DOHH2 (cell line): ENCODE results near the gene ATP9B.

ENCODE experiments used
- H3F3A ChIP-seq: fragments of 200-600 bp; sonication (generic), shearing (Covaris generic); 2 replicates; pipeline ENCODE4 v1.6.0; 2016; ENCODE audit warnings: antibody characterized with exemption, mild to moderate bottlenecking; ENCODE audit not compliant: control insufficient read depth, insufficient read depth
- H3K27ac ChIP-seq: fragments of 200-600 bp; sonication (generic); 2 replicates; pipeline ENCODE4 v1.5.1; 2014; ENCODE audit warnings: low read depth, mild to moderate bottlenecking, low read length, moderate library complexity
- H3K27me3 ChIP-seq: fragments of 200-600 bp; sonication (generic); 2 replicates; pipeline ENCODE4 v1.6.1; 2014; ENCODE audit warnings: mild to moderate bottlenecking, low read length, mixed read lengths; ENCODE audit not compliant: control insufficient read depth
- H3K36me3 ChIP-seq: fragments of 200-600 bp; sonication (generic); 2 replicates; pipeline ENCODE4 v1.6.1; 2014; ENCODE audit warnings: mild to moderate bottlenecking, low read length, moderate library complexity, mixed read lengths; ENCODE audit not compliant: control insufficient read depth
- H3K4me1 ChIP-seq: fragments of 200-600 bp; sonication (generic); 2 replicates; pipeline ENCODE4 v1.6.1; 2014; ENCODE audit warnings: mild to moderate bottlenecking, low read length, mixed read lengths; ENCODE audit not compliant: control insufficient read depth
- H3K4me2 ChIP-seq: fragments of 200-600 bp; sonication (generic); 2 replicates; pipeline ENCODE4 v1.6.0; 2014; ENCODE audit warnings: mild to moderate bottlenecking, low read length, moderate library complexity
- H3K4me3 ChIP-seq: fragments of 200-600 bp; sonication (generic); 2 replicates; pipeline ENCODE4 v1.5.1; 2014; ENCODE audit warnings: mild to moderate bottlenecking, low read length, mixed read lengths
- H3K79me2 ChIP-seq: fragments of 200-600 bp; sonication (generic); 2 replicates; pipeline ENCODE4 v1.6.1; 2014; ENCODE audit warnings: mild to moderate bottlenecking, low read length, mixed read lengths; ENCODE audit not compliant: control insufficient read depth
- H3K9me2 ChIP-seq: fragments of 200-600 bp; sonication (generic); replicated peaks from 2 replicates; pipeline ENCODE4 v1.6.1; 2014; ENCODE audit warnings: mild to moderate bottlenecking, low read length, mixed read lengths; ENCODE audit not compliant: control insufficient read depth
- H3K9me3 ChIP-seq: fragments of 200-600 bp; sonication (generic); 2 replicates; pipeline ENCODE4 v1.6.1; 2014; ENCODE audit warnings: antibody characterized with exemption, low read length, mixed read lengths; ENCODE audit not compliant: control insufficient read depth, insufficient read depth
- H4K20me1 ChIP-seq: fragments of 200-600 bp; sonication (generic); 2 replicates; pipeline ENCODE4 v1.6.0; 2014; ENCODE audit warnings: low read depth, mild to moderate bottlenecking, antibody characterized with exemption, low read length, moderate library complexity; ENCODE audit not compliant: control insufficient read depth, insufficient read depth
- CTCF ChIP-seq: fragments of 200-600 bp; sonication (generic); IDR thresholded peaks from one replicate; pipeline ENCODE4 v1.5.1; 2014; ENCODE audit warnings: antibody characterized with exemption, mild to moderate bottlenecking, low read depth, low read length; ENCODE audit not compliant: poor library complexity, severe bottlenecking
- EZH2phosphoT487 ChIP-seq: fragments of 200-600 bp; sonication (generic); IDR thresholded peaks from 2 replicates; pipeline ENCODE4 v1.6.1; 2017; ENCODE audit warnings: borderline replicate concordance, mild to moderate bottlenecking, antibody characterized with exemption, low read length, moderate library complexity, mixed read lengths

The ATP9B gene

GRCh38 chr18:79200546-79201268 lies 131.5 kb downstream of the ATP9B start:
- Histone ChIP-seq H3K79me2 (no peaks in the 10 kb centered on the region), H4K20me1 (no peaks in the 10 kb centered on the region), H3K4me2 (no peak overlapping the region), H3K9me2 (no peaks in the 10 kb centered on the region), H3K36me3 (no peaks in the 10 kb centered on the region), H3K27me3 (no peaks in the 10 kb centered on the region), H3K4me3 (no peak overlapping the region), H3K27ac (no peak overlapping the region), H3K9me3 (no peaks in the 10 kb centered on the region), H3K4me1 (peaks cover 10% of the 10 kb centered on the region), H3F3A (no peaks in the 10 kb centered on the region)
- no peak for TF ChIP-seq EZH2phosphoT487

- Histone ChIP-seq H3K4me3 (no peak overlapping the region), H3K27me3 (no peaks in the 10 kb centered on the region), H3F3A (no peaks in the 10 kb centered on the region), H3K27ac (no peak overlapping the region), H3K4me1 (no peaks in the 10 kb centered on the region), H3K9me2 (no peaks in the 10 kb centered on the region), H3K36me3 (no peaks in the 10 kb centered on the region), H3K4me2 (no peak overlapping the region), H3K79me2 (no peaks in the 10 kb centered on the region), H4K20me1 (no peaks in the 10 kb centered on the region), H3K9me3 (no peaks in the 10 kb centered on the region)
- no peak for TF ChIP-seq CTCF
- no peak for TF ChIP-seq EZH2phosphoT487
Measured at GRCh38 chr18:79203017-79203605, 133.9 kb downstream of the ATP9B start.

GRCh38 chr18:79204889-79205807 lies 136.0 kb downstream of the ATP9B start:
- H3K9me3 ChIP-seq: no peaks in the 10 kb centered on the region
- no peaks in the 10 kb centered on the region for H3K4me1 ChIP-seq
- no peaks in the 10 kb centered on the region for H3K36me3 ChIP-seq
- H3F3A ChIP-seq: no peaks in the 10 kb centered on the region
- no peak for TF ChIP-seq EZH2phosphoT487
- no peak for TF ChIP-seq CTCF
- H3K9me2 ChIP-seq: no peaks in the 10 kb centered on the region
- H3K27ac ChIP-seq: no peak overlapping the region
- no peak overlapping the region for H3K4me3 ChIP-seq
- H4K20me1 ChIP-seq: no peaks in the 10 kb centered on the region
- no peak overlapping the region for H3K4me2 ChIP-seq
- no peaks in the 10 kb centered on the region for H3K27me3 ChIP-seq
- H3K79me2 ChIP-seq: no peaks in the 10 kb centered on the region
